IPS-18a (cell line): ENCODE data around the gene NUDT8.
"Not testable (repeated sequence)": the region's sequence is repeated elsewhere in the genome, so short reads cannot be mapped to it uniquely, and the experiment has no call there.

ENCODE experiments used
- H3K27ac ChIP-seq: one replicate; pipeline ENCODE4 v1.5.1; 2013; ENCODE audit warnings: low read length
- H3K27me3 ChIP-seq: one replicate; pipeline ENCODE4 v1.6.1; 2013; ENCODE audit warnings: mild to moderate bottlenecking, low read length; ENCODE audit not compliant: control insufficient read depth, insufficient read depth
- H3K36me3 ChIP-seq: one replicate; pipeline ENCODE4 v1.6.1; 2013; ENCODE audit warnings: low read depth, low read length; ENCODE audit not compliant: control insufficient read depth
- H3K4me1 ChIP-seq: one replicate; pipeline ENCODE4 v1.6.1; 2013; ENCODE audit warnings: low read depth, low read length; ENCODE audit not compliant: control insufficient read depth
- H3K4me3 ChIP-seq: one replicate; pipeline ENCODE4 v1.5.1; 2013; ENCODE audit warnings: low read length
- H3K9ac ChIP-seq: one replicate; pipeline ENCODE4 v1.6.1; 2013; ENCODE audit warnings: mild to moderate bottlenecking, low read length, moderate library complexity
- H3K9me3 ChIP-seq: one replicate; pipeline ENCODE4 v1.6.1; 2013; ENCODE audit warnings: low read depth, low read length; ENCODE audit not compliant: control insufficient read depth

Gene NUDT8

GRCh38 chr11:67628710-67629385 is 889 bp downstream of the NUDT8 start:
- Histone ChIP-seq H3K9me3 (no peaks in the 10 kb centered on the region), H3K27ac (no peak overlapping the region), H3K9ac (no peak overlapping the region), H3K4me3 (peak overlapping the region; percentile 62), H3K36me3 (peaks cover 10% of the 10 kb centered on the region), H3K27me3 (no peaks in the 10 kb centered on the region), H3K4me1 (no peaks in the 10 kb centered on the region)

- H3K27ac ChIP-seq: no peak overlapping the region
Measured at GRCh38 chr11:67627812-67628624, 1.7 kb downstream of the NUDT8 start.

GRCh38 chr11:67627441-67627811 is 2.3 kb downstream of the NUDT8 start:
- H3K9me3 ChIP-seq: no peaks in the 10 kb centered on the region
- no peaks in the 10 kb centered on the region for H3K27me3 ChIP-seq
- peaks cover 10% of the 10 kb centered on the region for H3K36me3 ChIP-seq
- no peaks in the 10 kb centered on the region for H3K4me1 ChIP-seq
- H3K27ac ChIP-seq: no peak overlapping the region
- no peak overlapping the region for H3K4me3 ChIP-seq
- no peak overlapping the region for H3K9ac ChIP-seq

More at GRCh38 chr11:67627812-67628624, 1.7 kb downstream of the NUDT8 start:
- H3K4me1 ChIP-seq: no peaks in the 10 kb centered on the region
- H3K36me3 ChIP-seq: peaks cover 10% of the 10 kb centered on the region
- no peak overlapping the region for H3K9ac ChIP-seq
- H3K4me3 ChIP-seq: no peak overlapping the region
- H3K27me3 ChIP-seq: no peaks in the 10 kb centered on the region
- no peaks in the 10 kb centered on the region for H3K9me3 ChIP-seq

GRCh38 chr11:67626970-67627369 is 2.8 kb downstream of the NUDT8 start:
- H3K27ac ChIP-seq: no peak overlapping the region

GRCh38 chr11:67626131-67626833 is 3.5 kb downstream of the NUDT8 start:
- not testable (repeated sequence) for H3K9me3 ChIP-seq, H3K36me3 ChIP-seq, H3K27me3 ChIP-seq, H3K27ac ChIP-seq, H3K4me3 ChIP-seq, H3K4me1 ChIP-seq, H3K9ac ChIP-seq

More at GRCh38 chr11:67626970-67627369, 2.8 kb downstream of the NUDT8 start:
- Histone ChIP-seq H3K4me3 (no peak overlapping the region), H3K36me3 (peaks cover 10% of the 10 kb centered on the region), H3K27me3 (no peaks in the 10 kb centered on the region), H3K9me3 (no peaks in the 10 kb centered on the region), H3K4me1 (no peaks in the 10 kb centered on the region), H3K9ac (no peak overlapping the region)

- H3K4me1 ChIP-seq, H3K4me3 ChIP-seq: not testable (repeated sequence)
Measured at GRCh38 chr11:67623795-67624194, 5.9 kb downstream of the NUDT8 start.

GRCh38 chr11:67622905-67623304 is 6.8 kb downstream of the NUDT8 start:
- H3K4me3 ChIP-seq, H3K36me3 ChIP-seq, H3K4me1 ChIP-seq, H3K27ac ChIP-seq, H3K9me3 ChIP-seq, H3K9ac ChIP-seq, H3K27me3 ChIP-seq: not testable (repeated sequence)

More at GRCh38 chr11:67623795-67624194, 5.9 kb downstream of the NUDT8 start:
- H3K27me3 ChIP-seq, H3K36me3 ChIP-seq, H3K9me3 ChIP-seq, H3K27ac ChIP-seq, H3K9ac ChIP-seq: not testable (repeated sequence)

GRCh38 chr11:67621928-67622327 is 7.8 kb downstream of the NUDT8 start:
- H3K36me3 ChIP-seq, H3K9ac ChIP-seq, H3K27ac ChIP-seq, H3K9me3 ChIP-seq: not testable (repeated sequence)
- H3K27me3 ChIP-seq: peaks cover 16% of the 10 kb centered on the region
- H3K4me1 ChIP-seq: peaks cover 11% of the 10 kb centered on the region
- peak overlapping the region; percentile 75 for H3K4me3 ChIP-seq

- peak overlapping the region; percentile 73 for H3K9ac ChIP-seq
- H3K27ac ChIP-seq, H3K36me3 ChIP-seq: not testable (repeated sequence)
Measured at GRCh38 chr11:67620621-67621020, 9.1 kb downstream of the NUDT8 start.

GRCh38 chr11:67619683-67620618 is 9.8 kb downstream of the NUDT8 start:
- Histone ChIP-seq H3K9ac (peak overlapping the region; percentile 73), H3K27me3 (peaks cover 16% of the 10 kb centered on the region), H3K4me3 (peak overlapping the region; percentile 75), H3K4me1 (peaks cover 19% of the 10 kb centered on the region)
- H3K36me3 ChIP-seq, H3K27ac ChIP-seq, H3K9me3 ChIP-seq: not testable (repeated sequence)

More at GRCh38 chr11:67620621-67621020, 9.1 kb downstream of the NUDT8 start:
- Histone ChIP-seq H3K4me3 (peak overlapping the region; percentile 75), H3K4me1 (peaks cover 19% of the 10 kb centered on the region), H3K27me3 (peaks cover 16% of the 10 kb centered on the region)
- not testable (repeated sequence) for H3K9me3 ChIP-seq
